COLO668 (cell line): ENCODE measurements around the gene BCAS4.
A peak's percentile ranks its signal among the peaks of the same experiment; 100 is the strongest.
"Not testable (repeated sequence)": the region's sequence is repeated elsewhere in the genome, so short reads cannot be mapped to it uniquely, and the experiment has no call there.

Experiments used
- DNase-seq: peaks from one replicate; lab custom pipeline; 2025; ENCODE audit not compliant: unreplicated experiment; lab: John Stamatoyannopoulos, UW

The BCAS4 gene

GRCh38 chr20:50769551-50770085 is 25.2 kb upstream of the BCAS4 start:
- not testable (repeated sequence) for DNase-seq

- not testable (repeated sequence) for DNase-seq
These were observed 23.3 kb upstream of the BCAS4 start for GRCh38 chr20:50771419-50772080.

- no peak for DNase-seq
These were observed 22.3 kb upstream of the BCAS4 start for GRCh38 chr20:50772420-50773185.

- DNase-seq: no peak
These were observed 20.3 kb upstream of the BCAS4 start for GRCh38 chr20:50774515-50774914.

- no peak for DNase-seq
These were observed 18.6 kb upstream of the BCAS4 start for GRCh38 chr20:50776122-50776817.

- no peak for DNase-seq
These were observed 17.5 kb upstream of the BCAS4 start for GRCh38 chr20:50777373-50777772.

GRCh38 chr20:50778994-50779393 is 15.9 kb upstream of the BCAS4 start:
- not testable (repeated sequence) for DNase-seq

- DNase-seq: no peak
These were observed 11.5 kb upstream of the BCAS4 start for GRCh38 chr20:50783390-50783789.

- DNase-seq: no peak
These were observed 11.0 kb upstream of the BCAS4 start for GRCh38 chr20:50783903-50784302.

GRCh38 chr20:50784464-50784863 is 10.4 kb upstream of the BCAS4 start:
- no peak for DNase-seq

- no peak for DNase-seq
These were observed 8.2 kb upstream of the BCAS4 start for GRCh38 chr20:50786703-50787102.

- no peak for DNase-seq
These were observed 7.7 kb upstream of the BCAS4 start for GRCh38 chr20:50787181-50787580.

GRCh38 chr20:50788045-50788991 is 6.5 kb upstream of the BCAS4 start:
- no peak for DNase-seq

GRCh38 chr20:50789968-50790650 is 4.8 kb upstream of the BCAS4 start:
- no peak for DNase-seq

GRCh38 chr20:50790651-50791277 is 4.1 kb upstream of the BCAS4 start:
- DNase-seq: peak; percentile 88

- DNase-seq: no peak
These were observed 1.9 kb upstream of the BCAS4 start for GRCh38 chr20:50792708-50793574.

GRCh38 chr20:50793575-50794016 is 1.3 kb upstream of the BCAS4 start:
- DNase-seq: peak; percentile 20

- no peak for DNase-seq
These were observed 548 bp upstream of the BCAS4 start for GRCh38 chr20:50794181-50794845.
